Hematopoietic multipotent progenitor cell treated with erythropoietin and hydrocortisone succinate and interleukin-3 and kit ligand, for 8 days (in vitro differentiated cells): ENCODE measurements around the gene TPD52L3.
A peak's percentile ranks its signal among the peaks of the same experiment; 100 is the strongest.

Source experiments
- DNase-seq: peaks from one replicate; pipeline ENCODE4 v3.0.0-alpha.2; 2015

The TPD52L3 gene

GRCh38 chr9:6328103-6328502 lies at the start of gene TPD52L3:
Gene TPD52L3 (plus strand): TSS chr9:6328375. CDS start chr9:6328596, 221 bp downstream.
- DNase-seq = no peak

- no peak for DNase-seq
Observed at GRCh38 chr9:6301858-6302257, 26.3 kb upstream of the TPD52L3 start.

GRCh38 chr9:6302417-6302816 lies 25.8 kb upstream of the TPD52L3 start:
- DNase-seq = no peak

GRCh38 chr9:6304232-6304631 lies 23.9 kb upstream of the TPD52L3 start:
- DNase-seq = no peak

- DNase-seq = peak; percentile 44
Observed at GRCh38 chr9:6305954-6306563, 22.1 kb upstream of the TPD52L3 start.

- DNase-seq = no peak
Observed at GRCh38 chr9:6307551-6308096, 20.6 kb upstream of the TPD52L3 start.

GRCh38 chr9:6330958-6331634 lies 2.9 kb downstream of the TPD52L3 start:
- DNase-seq = no peak

DNA sequence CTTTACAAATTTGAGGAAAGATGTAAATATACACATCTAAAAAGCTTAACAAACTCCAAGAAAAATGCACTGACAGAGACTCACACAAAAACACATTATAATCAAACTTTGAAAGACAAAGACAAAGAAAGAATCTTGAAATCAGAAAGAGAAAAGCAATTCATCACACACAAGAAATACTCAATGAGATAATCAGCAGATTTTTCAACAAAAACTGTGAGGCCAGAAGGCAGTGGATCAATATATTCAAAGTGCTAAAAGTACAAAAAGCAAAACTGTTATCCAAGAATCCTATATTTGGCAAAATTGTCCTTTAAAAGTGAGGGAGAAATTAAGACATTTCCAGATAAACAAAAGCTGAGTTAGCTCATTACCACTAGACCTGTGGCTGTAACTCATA lies 6.1 kb downstream of the TPD52L3 start:
- no peak for DNase-seq

- DNase-seq = no peak
Observed at GRCh38 chr9:6348766-6349165, 20.6 kb downstream of the TPD52L3 start.

GRCh38 chr9:6351737-6352136 lies 23.6 kb downstream of the TPD52L3 start:
- no peak for DNase-seq

DNA sequence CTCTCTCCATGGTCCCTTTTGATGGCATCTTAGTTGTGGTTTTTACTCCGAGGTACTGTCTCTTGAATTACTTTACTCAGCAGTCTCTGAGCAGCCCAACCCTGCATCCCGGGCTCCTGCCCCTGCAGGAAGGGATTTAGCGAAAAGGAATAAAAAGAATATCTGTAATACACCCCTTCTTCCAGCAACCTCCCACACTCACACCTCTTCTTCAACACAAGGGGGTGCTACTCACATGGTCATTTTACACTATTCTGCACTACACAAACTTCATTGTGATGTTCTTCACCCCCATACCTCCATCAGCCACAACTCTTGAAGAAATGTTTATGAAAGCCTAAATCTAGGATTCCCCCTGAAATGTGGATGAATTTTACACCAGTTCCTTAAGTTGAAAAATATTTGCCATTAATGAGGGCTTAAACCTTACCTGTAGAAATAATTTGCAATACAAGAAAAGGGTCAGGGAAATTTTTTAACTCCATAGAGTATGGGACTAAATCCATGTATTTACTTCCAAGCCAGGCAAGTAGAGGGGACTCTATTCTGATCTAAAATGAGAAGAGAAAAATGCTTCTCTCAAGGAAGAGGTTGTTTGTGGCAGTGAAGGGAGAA lies 26.0 kb downstream of the TPD52L3 start:
- DNase-seq = peak; percentile 72

- no peak for DNase-seq
Observed at GRCh38 chr9:6355728-6356127, 27.6 kb downstream of the TPD52L3 start.

DNA sequence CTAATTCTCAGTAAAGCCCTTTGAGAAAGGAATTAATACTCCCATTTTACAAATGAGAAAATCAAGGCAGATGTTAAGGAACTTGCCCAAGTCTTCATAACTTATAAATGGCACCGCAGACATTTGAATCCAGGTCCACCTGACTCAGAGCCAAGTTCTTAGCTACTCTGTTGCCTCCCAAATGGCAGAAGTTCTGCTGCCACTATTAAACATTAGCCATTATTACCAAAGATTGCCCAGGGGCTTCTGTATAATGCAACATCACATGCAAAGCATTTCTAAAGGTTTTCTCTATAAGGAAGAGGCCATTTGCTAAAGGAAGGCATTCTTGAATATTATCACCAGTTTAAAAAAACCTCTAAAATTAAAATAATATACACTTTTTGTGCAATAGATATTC lies 28.3 kb downstream of the TPD52L3 start:
- DNase-seq = no peak

DNA sequence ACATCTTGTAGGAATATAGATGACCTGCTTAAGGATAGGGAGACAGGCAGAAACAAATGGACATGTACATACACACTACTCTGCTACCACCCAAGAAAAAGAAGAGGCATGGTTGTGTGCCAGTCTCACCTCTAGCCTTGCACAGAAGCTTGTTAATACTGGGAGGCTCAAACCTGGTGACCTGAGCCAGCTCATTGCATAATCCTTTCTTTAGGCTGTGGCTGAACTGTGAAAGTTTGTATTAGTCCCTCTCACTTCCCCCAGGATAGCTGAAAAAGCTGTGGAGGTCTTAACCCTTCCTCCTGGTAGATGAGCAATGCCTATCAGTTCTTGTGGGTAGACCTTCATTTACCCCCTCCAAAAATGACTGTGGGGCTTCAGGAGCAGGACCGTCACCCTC lies 28.7 kb downstream of the TPD52L3 start:
- DNase-seq = no peak

GRCh38 chr9:6367128-6367890 lies 39.1 kb downstream of the TPD52L3 start:
- DNase-seq = no peak

DNA sequence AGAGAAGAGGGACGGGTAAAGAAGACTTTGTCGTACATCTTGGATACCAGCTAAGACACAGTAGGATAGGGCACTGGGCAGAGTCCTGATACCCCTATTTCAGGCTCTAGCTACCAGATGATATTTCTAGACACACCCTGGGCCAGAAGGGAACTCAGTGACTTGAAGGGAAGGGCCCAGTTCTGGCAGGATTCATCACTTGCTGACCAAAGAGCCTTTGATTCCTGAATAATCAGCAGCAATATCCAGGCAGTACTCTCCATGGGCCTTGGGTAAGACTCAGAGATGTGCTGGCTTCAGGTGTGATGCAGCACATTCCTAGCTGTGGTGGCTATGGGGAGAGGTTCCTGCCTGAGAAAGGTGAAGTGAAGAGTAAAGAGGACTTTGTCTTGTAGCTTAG lies 40.7 kb downstream of the TPD52L3 start:
- DNase-seq = no peak
